HG03060 (cell line): Measurements from ENCODE around the gene DCP1B.
"Not testable (repeated sequence)": the region's sequence is repeated elsewhere in the genome, so short reads cannot be mapped to it uniquely, and the experiment has no call there.

Source experiments
- ATAC-seq: cut with Tn5 transposase; IDR thresholded peaks from one replicate; pipeline ENCODE4 v1.9.1; 2021; ENCODE audit warnings: low read depth, moderate number of reproducible peaks; ENCODE audit not compliant: unreplicated experiment

DCP1B gene

DNA sequence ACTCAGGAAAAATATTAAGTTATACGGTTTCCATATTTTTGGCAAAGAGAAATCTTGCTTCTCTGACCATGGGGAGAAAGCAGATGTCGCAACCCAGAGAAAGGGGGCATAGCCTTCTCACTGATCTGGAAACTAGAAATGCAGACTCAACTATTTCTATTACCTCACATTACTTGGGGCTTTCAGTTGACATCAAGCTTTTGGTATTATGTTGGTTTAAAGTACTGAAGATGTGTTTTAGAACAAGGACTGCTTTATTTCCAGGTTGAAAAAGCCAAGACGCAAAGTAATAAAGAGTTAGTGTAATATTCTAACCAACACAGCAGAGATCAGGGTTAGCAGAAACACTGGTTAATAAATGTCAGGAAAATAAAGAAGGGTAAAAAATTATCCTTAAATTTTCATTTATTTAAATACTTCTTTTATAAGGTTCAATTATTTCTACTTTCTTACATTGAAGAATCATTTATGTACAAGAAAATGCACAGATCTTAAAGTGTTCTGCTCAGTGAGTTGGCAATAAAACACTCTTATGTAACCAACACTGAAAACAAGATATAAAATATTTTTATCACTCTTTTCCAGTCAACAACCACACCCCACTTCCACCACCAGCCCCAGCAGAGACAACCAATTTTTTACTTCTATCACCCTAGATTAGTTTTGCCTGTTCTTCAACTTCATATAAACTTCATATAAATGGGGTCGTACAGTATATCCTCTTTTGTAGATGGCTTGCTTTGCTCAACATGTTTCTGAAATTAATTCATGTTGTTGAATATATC is 26.0 kb downstream of the DCP1B start:
- ATAC-seq: no peak

DNA sequence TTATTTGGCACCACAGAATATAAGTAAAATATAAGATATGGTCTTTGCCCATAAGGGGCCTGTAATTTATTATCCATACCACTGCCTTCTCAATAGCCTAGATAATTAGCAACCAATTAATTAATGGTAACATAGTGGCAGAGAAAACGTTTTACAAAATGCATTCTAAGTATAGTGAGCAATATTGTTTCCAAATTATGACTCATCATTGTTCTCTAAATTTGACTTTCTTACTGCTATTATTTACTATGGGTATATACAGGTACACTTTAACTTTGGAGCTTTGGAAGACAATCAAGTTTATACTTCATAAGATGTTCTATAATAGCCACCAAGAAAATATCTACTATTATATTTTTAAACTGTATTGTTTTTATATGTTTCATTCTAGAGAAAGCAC is 26.7 kb downstream of the DCP1B start:
- ATAC-seq: no peak

DNA sequence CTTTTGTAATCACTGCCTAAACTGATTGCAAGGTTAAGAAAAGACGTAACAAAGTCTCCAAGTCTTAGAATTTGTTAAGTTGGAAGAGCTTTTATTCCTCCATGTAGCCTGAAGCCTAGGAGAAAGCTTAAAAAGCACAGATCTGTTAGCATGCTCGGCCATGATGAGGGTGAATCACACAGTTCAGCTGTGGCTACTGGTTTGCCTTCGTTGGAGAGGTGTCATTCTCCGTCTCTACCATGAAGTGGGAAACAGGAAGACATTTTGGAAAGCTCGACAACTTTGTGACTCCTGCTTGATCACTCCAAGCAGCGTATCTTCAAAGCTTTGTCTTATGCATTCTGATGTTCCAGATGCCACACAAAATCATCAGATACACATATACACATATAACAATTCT is 27.1 kb downstream of the DCP1B start:
- no peak for ATAC-seq

DNA sequence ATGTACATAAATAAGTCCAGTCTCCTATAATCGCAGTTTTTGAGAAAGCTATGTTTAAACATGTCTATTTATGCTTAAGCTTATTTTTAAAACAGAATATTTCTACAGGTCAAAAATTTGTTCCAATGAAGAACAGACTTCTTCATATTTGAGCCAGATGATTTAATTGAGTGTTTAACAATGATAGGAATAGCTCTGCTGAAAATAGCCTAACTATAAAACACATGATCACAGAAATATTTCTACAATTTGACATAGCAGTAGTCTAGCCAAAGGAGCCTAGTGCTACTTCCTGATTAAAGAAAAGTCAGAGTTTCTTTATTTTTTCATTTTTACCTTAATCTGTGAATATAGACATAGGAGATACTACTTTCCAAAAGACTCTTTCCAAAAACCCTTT is 29.4 kb downstream of the DCP1B start:
- no peak for ATAC-seq

DNA sequence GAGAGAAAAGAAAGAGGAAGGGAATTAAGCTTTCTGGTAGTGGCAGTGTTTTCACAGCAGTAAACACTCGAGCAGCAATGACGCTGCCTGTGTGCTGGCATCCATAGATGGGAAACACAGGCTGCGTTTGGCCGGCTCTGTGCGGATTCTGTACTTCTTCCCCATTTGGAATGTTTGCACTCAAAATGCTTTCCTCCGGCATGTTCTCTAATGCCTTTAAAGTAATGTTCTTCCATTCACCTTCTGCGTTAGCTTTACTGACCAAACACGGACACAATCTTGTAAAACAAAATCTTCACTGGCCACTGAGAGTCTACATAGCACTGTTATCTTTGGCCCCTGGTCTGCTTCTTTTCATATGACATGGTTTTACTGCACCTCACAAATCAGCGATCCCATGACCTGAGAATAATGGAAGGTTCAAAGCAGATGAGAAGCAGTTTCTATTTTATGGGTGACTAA is 31.4 kb downstream of the DCP1B start:
- ATAC-seq: no peak

DNA sequence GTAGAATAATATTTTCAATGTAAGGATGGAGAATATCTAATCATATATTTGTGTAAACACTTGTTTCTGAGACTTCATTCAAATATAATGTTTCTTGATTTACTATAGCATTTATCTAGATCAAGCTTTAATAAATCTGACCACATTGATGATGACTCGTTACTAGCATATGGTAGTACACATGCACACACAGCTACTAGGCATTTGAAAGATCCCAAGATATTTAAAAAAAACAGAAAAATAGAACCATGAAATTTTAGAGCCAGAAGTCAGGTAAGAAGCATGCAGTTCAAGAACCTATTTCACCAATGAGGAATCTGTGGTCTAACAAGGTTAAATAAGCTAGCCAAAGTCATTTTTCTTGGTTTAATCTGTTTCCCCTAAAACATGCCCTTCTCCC is 32.0 kb downstream of the DCP1B start:
- no peak for ATAC-seq

DNA sequence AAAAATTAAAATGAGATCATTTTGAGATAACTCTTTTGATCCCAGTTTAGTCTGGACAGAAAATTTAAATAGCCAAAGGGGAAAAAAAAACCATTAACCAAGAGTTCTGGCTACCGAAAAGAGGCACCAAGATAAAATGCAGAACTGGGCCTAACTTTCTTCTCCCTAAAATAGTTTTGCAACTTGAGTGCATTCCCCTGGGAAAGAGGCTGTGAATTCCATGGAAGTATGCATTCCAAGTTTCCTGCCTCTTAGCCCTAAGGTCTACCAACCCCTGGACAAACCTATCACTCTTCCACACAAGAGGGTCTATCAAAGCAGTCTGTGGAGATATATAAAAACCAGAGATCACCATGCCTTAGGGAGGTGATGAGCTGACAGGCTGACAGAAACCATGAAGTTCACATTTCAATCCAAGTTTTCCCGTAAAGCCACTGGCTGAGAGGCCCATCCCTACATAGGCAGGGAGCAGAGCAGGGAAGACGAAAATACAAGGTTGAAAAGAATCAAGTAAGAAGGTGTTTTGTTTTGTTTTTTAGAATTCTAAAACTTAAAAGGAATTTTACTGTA is 33.8 kb downstream of the DCP1B start:
- ATAC-seq: no peak

DNA sequence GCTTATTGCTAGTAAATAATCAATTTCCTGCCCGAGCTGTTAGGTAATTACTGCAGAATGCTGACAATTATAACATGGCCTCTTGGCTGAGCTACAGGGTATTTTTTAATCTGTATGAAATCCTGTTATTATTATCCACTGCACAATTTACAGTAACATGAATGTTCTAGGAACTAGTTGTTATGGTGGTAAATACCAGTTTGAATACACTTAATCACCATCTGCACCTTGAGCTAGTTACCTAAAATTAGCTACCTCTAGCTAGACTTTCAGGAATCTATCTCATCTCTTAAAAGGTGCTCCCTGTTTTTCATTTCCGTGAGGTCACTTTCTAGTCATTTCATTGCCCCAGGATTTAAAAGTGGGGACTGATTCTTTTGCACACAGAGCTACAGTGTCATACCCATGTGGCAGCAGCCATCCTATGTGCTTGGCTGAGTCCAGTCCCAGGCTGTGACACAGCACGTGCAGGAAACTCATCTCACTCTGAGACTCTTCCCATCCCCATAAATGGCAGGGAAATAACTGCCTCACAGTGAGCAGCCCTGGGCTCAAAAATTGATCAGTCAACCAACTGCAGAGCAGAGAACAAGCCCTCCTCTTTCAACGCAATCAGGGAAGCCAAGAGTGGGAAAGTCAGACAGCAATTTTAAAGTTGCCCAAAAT is 37.6 kb downstream of the DCP1B start:
- ATAC-seq: no peak

DNA sequence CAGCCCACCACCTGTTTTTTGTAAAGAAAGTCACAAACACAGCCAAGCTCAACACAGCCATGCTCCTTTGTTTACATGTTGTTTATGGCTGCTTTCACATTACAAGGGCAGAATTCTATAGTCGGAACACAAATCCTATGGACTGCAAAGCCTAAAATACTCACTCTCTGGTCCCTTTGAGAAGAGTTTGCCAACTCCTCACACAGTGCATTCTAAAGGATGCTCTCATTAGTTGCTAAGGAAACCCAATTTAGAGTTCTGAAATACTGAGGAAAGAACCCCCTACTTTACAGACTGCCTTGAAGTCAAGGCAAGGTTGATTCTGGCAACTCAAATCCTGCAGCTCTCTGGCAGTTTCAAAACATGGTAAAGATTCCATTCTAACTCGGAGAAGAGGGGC is 38.3 kb downstream of the DCP1B start:
- no peak for ATAC-seq

DNA sequence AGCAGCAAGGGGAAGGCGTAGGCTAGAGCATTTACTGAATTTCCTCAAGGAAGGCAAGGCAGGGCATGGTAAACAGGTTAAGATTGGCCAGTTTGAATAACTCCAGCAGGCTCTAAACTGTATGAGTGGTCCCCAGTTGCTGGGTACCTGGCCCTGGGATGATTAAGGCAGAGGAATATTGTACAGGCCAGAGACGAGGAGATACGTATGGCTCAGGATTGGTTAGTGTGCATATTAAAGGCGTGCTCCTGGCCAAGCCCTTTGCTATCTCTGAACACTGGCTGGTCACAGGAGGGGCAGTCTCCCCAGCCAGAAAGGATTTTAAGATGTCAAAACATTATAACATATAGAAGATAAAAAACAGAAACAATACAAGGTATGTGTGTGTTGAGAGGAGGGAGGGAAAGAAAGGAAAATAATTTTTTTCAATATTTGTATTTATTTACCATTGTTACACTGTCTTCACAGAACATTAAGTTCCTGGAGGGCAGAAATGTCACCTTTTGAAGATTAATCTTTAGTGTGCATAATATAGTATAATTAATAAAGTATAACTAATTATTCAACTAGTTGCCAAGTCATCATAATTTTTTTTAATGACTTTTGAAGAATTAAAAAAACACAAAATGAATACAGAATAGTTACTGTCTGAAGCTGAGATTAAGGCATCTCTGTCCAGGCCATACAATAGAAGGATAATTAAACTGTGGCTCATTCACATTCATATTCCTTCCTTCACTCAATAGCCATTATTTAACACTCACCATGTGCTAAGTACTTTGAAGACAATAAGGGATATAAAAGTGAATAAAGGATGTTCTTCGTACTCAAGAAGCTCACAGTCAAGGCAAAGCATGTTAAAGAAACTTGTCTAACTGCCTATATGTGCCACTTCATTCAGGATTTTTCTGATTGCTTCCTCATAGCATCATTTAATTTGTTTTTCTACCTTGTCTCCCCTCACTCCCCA is 41.9 kb downstream of the DCP1B start:
- ATAC-seq: no peak

DNA sequence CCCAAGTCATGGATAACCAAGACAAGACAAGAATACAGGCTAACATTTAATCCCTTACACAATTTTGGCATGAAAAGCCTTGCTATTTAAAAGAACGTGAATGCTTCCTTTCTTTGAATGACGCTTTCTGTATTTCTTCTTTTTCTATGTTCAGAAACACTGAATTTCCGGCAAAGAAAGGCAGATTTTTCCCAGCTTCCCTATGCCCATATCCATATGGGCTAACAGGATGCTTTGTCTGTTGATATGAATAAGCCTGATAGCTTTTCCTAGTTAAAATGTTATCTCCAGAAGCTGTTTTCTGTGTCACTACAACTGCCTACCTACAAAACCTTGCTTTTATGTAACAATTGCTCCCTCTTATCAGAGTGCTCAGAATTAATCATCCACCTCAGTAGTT is 47.5 kb downstream of the DCP1B start:
- no peak for ATAC-seq

DNA sequence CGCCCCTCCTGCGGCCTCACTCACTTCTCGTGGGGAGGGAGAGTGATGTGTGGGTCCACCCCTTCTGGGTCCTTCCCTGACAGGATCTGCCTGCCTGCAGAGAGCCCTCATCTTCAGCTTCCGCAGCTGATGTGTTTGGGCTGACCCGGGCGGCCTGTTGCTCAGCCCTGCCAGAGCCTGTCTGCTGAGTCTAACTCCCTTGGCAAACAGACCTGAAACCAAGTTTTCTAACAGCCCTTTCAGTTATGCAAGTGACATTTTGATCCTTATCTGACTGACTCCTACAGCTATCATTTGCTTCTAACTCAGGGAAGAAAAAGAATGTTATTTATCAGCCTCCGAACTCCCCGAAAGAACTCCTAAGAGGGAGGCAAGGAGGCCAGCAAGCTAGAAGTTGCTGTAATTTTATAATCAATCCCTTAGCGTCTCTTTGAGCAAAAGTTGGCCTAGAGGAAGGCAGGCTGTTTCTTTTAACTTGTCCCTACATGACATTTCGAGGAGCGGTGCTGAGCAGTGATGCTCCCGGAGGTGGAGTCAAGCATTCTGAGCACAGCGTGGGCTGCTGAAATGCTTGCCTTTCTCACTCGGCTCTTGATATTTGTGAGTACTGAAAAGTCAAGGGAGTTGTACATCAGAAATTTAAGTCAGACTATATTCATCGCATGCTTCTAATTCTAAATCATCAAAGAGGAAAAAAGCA is 54.3 kb downstream of the DCP1B start:
- ATAC-seq: no peak

DNA sequence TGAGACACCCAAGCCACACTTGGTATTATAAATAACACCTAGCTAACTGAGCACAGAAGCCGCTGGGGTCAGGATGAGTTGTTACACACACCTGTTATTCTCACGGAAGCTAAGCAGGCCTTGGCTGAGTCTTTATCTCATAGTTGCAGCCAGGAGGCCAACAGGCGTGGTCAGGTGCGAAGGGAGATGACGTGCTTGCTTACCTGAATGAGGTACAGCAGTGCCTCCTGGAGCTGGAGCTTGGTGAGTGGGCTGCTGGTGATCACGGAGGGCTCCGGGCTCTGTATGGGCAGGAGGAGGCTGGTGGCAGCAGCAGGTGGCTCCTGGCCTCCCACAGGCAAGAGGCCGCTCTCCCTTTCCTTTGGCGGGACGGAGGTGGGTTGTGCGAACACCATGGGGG is 55.4 kb downstream of the DCP1B start:
- no peak for ATAC-seq

DNA sequence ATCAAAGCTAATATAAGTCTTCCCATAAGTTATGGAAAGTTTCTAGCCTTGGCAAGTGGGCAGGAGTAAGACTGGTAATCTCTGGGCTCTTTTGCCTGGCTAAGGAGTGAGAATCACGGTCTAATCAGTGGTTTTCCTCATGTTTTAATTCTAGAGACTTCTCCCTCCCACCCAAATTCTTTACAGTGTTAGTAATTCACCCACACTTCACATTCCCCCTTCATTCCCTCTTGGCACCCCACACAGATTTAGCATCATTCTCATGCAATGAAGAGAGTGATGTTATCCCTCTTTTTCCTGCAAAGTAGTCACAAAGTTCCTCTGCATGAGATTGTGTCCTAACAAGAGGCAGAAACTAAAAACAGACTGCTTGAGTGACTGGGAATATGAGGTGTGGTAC is 57.2 kb downstream of the DCP1B start:
- no peak for ATAC-seq

DNA sequence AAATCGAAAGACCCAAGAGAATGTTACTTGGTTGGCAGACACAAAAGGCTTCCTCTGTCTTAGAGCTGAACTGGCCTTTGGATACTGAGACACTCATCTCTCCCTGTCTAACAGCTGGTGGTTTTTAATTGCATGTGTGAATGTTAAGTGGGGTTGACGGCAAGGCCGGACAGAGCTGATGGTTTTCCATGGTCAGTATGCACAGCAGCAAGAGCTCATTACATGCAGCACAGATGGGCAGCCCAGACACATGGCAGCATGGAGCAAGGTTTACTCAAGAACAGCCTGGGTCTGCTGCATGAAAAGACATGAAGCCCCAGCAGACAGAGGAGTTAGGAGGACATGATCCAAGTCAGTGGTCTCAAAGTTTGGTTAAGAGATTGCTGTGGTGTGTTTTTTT is 58.0 kb downstream of the DCP1B start:
- no peak for ATAC-seq

DNA sequence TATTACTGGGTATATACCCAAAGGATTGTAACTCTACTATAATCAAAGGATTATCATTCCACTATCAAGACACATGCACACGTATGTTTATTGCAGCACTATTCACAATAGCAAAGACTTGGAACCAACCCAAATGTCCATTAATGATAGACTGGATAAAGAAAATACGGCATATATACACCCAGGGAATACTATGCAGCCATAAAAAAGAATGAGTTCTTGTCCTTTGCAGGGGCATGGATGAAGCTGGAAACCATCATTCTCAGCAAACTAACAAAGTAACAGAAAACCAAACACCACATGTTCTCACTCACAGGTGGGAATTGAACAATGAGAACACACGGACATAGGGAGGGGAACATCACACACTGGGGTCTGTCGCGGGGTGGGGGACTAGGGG is 58.8 kb downstream of the DCP1B start:
- not testable (repeated sequence) for ATAC-seq

DNA sequence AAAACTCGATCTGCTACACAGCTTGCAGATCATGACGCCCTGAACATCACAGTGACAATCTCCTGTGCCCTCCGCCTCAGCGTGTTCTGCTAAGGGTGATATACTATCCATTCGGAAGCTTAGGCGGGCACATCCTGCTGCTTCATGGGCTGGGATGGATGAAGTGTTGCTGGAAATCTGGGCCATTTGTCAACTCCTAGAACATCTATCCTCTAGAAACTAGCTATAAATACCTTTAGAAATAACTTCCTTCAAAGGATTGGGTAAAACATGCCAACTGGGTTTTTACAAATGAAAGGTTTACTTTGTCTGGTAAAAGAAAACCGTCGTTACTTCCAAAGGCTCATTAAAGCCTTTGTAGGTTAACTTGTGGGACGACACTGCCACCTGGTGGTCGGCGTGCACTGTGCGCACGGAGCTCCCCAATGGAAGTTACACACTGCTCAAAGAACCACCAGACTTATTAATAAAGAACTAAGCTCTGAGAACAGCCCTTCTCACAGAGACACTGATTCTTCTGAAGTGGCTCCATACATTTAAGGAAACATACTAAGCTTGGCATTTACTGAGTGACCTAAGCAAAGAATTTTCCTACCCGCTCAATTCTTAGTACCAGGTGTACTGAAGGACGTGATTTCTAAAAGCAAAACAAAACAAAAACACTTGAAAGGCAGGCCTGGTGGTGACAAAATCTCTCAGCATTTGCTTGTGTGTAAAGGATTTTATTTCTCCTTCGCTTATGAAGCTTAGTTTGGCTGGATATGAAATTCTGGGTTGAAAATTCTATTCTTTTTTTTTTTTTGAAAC is 64.3 kb downstream of the DCP1B start:
- no peak for ATAC-seq

DNA sequence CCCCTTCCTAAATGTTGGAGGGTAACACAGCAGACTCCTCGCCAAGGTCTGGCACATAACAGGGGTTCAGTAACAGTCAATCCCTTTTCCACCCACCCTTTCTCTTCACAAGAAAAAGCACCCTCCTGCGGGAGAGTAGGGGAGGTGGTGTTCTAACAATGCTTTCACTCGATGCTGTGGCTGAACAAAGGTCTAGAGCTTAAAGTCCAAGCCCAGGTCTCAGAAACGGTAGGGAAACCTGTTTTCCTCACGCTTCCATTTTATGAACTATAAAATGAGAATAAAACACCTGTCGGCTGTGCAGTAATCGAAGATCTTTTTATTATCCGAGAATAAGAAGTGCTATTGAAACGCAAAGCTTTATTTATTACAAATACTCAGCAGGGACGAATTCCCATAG is 64.9 kb downstream of the DCP1B start:
- no peak for ATAC-seq

DNA sequence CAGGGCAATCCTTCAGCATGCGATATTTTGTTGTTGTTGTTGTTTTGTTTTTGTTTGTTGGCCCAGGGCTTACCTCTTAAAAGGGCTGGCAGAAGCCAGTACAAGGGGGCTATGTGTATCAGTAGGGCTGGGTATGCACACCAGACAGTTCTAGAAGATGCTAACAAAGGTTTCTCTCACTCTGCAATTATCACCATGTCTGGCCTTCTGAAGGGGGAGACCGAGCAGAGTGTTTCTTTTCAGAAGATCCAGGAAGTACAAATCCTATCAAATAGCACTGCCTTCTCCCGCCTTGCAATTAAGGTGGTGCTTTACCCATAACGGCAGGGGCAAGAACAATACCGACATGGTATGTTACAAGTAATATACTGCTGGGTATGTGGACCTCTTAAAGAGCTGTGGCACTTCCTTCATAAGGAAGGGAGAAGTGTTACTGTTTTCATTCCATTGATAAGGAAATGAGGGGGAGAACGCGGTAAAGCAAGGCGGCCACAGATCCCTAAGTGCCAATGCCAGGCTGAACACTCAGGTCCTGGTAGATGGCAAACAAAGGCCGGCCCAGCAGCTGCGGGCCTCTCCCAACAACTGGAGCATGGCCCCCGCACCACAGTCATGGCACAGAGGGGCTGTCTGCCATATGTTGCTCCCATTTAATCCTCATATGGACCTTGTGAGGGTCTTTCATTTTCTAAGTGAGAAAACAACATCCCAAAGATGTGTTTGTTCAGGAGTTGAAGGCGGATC is 66.6 kb downstream of the DCP1B start:
- no peak for ATAC-seq
